Brain microvascular endothelial cell (primary cell): ENCODE measurements around the gene LY6G6F.

Experiments used
- DNase-seq: peaks from one replicate; pipeline ENCODE4 v3.0.0-alpha.2; 2020
- H3K27ac ChIP-seq: fragments of 250-450 bp; sonication (Bioruptor Pico); 2 replicates; pipeline ENCODE4 v1.5.1; 2020; ENCODE audit warnings: mild to moderate bottlenecking, moderate library complexity
- H3K27me3 ChIP-seq: fragments of 250-450 bp; sonication (Bioruptor Pico); replicated peaks from 2 replicates; pipeline ENCODE4 v1.5.1; 2020; ENCODE audit warnings: mild to moderate bottlenecking
- H3K36me3 ChIP-seq: fragments of 250-450 bp; sonication (Bioruptor Pico); replicated peaks from 2 replicates; pipeline ENCODE4 v1.5.1; 2020; ENCODE audit warnings: mild to moderate bottlenecking
- H3K4me3 ChIP-seq: 2 replicates; pipeline ENCODE4 v1.5.1; 2011; ENCODE audit warnings: low read depth, mild to moderate bottlenecking, control low read depth, low read length, moderate library complexity
- CTCF ChIP-seq: IDR thresholded peaks from 2 replicates; pipeline ENCODE4 v1.5.1; 2011; ENCODE audit warnings: low read depth, mild to moderate bottlenecking, moderate library complexity, low read length, control low read depth, inconsistent platforms; ENCODE audit errors: missing control alignments
- in situ Hi-C: cut with HindIII; loops from 2 replicates; pipeline ENCODE4 v1.10.0; 2017; ENCODE audit warnings: low sequenced_read_pairs, low pct_ligation_motif_present

The LY6G6F gene

DNA sequence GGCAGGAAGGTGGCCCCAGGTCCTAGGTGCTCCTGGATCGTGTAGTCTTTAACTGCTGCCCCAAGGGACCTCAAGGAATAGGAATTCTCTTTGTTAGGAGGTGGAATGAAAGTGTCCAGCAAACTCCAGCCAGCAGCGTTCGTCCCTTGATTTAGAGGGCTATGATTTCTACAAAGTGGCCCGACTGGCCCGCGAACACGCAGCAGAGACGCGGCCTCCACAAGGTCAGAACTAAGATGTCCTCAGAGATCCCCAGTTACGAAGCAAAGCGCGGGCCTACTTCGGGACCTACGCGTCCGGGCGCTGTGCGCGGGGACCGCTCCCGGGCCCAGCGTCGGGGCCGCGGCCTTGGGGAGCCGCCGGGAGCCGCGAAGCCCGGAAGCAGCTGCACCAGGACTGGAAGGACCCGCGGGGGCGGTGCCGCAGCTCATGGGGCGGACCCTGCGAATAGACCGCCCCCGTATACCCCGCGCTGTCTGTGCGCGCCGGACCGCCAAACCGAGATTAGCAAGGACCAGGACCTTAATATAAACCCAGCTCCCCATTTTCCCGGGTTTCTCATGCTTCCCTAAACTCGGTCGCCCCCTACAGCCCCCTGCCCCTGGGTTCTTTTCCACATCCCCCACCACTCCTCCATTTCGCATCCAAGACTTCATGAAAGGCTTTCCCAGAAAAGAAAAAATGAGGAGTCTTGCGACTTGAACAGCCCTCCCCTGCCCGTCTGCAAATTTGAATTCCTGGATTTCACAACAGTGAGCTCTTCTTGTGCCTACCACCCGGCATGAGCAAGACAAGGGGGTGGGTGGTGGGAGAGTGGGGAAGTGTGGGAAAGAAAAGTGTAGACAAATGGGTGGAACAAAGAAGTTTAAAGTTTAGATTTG lies 46.0 kb upstream of the LY6G6F start, which contains the start of gene C6orf47:
Gene C6orf47 (minus strand): TSS at position 398 of the 881 bp plus-strand sequence. CDS start 831 bp downstream, outside the sequence.
- peaks cover 9% of the 10 kb centered on the region for H3K36me3 ChIP-seq
- H3K27ac ChIP-seq: peak within 1 kb of the TSS; percentile 43
- peak; percentile 72 for DNase-seq
- H3K4me3 ChIP-seq: peak within 1 kb of the TSS; percentile 87
- H3K27me3 ChIP-seq: no peaks in the 10 kb centered on the region
- in situ Hi-C loops: no loop called here
- peak; percentile 8 for TF ChIP-seq CTCF

DNA sequence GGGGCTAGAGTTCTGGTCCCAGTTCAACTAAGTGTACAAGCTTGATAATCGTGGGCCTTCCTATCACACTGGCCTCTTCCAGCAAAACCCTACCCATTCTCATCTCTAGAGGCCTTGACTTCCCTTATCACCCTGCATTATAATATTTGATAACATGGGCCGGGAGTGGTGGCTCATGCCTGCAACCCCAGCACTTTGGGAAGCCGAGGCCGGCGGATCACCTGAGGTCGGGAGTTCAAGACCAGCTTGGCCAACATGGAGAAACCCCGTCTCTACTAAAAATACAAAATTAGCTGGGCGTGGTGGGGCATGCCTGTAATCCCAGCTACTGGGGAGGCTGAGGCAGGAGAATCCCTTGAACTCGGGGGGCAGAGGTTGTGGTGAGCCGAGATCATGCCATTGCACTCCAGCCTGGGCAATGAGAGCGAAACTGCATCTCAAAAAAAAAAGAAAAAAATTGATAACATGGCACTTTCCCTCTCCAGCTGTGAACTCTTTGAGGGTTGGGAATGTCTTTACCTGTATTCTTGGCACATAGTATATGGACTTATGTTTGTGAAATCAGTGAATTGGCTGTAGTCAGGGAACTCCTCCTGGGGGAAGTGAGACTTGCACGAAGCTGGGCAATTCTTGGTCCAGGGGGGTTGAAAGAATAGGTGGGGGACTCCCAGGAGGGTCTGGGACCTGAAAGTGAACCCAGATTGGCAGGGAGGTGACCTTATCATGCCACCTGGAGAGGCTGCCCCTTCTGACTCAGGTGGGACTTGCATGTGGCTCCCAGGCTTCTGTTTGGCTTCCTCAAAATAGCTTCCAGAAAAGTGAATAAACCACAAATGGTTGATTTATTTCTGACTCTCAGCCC lies 45.2 kb upstream of the LY6G6F start:
- Histone ChIP-seq H3K27me3 (no peaks in the 10 kb centered on the region), H3K4me3 (peak overlapping the region; percentile 87), H3K27ac (peak overlapping the region; percentile 43), H3K36me3 (peaks cover 11% of the 10 kb centered on the region)
- in situ Hi-C loops: no loop called here
- no peak for TF ChIP-seq CTCF
- no peak for DNase-seq

DNA sequence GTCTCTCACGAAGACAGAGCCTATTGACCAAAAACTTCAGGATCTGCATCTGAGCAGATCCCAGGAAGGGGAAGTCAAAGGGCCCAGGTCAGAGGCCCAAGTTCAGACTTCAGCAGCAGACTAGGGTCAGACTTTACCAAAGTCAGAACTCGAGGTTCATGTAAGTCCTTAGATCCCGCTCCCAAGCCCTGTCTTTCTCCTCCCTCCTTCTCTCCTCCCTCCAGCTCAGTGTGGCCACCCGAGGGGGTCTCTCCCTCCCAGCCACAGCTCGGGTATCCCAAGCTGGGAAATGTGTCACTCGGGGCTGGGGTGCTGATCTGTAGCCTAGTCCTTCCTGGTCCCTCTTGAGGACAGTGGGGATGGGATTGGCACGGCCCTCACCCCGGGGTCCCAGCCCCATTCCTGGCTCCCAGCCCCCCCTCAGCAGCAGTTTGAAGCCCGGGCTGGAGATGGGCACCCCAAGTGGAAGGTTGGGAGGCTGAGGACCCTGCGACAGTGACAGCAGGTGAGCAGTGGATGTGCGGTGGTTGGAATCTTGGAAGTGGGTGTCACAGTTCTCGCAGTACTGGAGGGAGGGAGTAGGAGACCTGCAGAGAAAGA lies 44.4 kb upstream of the LY6G6F start:
- H3K27ac ChIP-seq: no peak overlapping the region
- TF ChIP-seq CTCF: no peak
- peaks cover 18% of the 10 kb centered on the region for H3K36me3 ChIP-seq
- DNase-seq: no peak
- in situ Hi-C loops: no loop called here
- H3K27me3 ChIP-seq: no peaks in the 10 kb centered on the region
- no peak overlapping the region for H3K4me3 ChIP-seq

DNA sequence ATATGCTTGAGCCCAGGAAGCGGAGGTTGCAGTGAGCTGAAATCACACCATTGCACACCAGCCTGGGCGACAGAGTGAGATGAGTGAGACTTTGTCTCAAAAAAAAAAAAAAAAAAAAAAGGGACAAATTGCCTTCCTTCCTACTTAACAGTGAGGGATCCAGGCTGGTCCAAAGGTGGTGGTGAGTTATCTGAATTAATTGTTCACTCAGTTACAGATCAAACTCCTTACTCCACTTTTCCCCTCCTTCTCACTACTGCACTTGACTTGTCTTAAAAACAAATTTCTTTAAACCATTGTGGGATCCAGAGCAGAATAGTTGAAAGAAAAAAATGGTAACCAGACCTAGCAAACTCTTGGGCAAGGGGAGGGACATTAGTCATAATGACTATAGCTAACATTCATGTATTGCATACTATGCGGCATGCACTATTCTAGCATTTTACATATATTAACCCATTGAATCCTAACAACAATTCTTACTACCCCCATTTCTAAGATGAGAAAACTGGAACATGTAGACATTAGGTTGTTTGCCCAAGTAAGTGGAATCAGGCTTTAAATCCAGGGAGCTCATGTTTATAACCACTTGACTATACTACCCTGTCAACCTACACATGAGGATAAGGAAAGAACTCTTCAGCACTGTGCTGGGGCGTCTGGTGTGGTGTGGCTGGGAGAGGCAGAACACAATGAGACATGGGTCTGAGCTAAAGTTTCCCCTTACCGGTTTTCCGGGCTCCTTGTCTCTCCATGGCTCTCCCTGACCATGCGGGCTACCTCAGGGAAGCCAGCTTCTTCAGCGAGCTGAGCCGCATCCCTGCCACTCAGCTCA lies 43.3 kb upstream of the LY6G6F start:
- in situ Hi-C loops: no loop called here
- H3K4me3 ChIP-seq: peak overlapping the region; percentile 77

More for the DNA sequence above, 43.3 kb upstream of the LY6G6F start:
- no peak for TF ChIP-seq CTCF
- no peak for DNase-seq
- Histone ChIP-seq H3K27me3 (no peaks in the 10 kb centered on the region), H3K36me3 (peaks cover 27% of the 10 kb centered on the region), H3K27ac (peak overlapping the region; percentile 72)
